KMS-11 (cell line): ENCODE measurements around the gene TPX2.
"Not testable (repeated sequence)": the region's sequence is repeated elsewhere in the genome, so short reads cannot be mapped to it uniquely, and the experiment has no call there.

Source experiments
- H2AFZ ChIP-seq: fragments of 200-600 bp; sonication (generic); 2 replicates; pipeline ENCODE4 v1.6.1; 2016; ENCODE audit warnings: antibody characterized with exemption, mixed run types, low read depth
- H3K27ac ChIP-seq: fragments of 200-600 bp; sonication (generic); 2 replicates; pipeline ENCODE4 v1.6.1; 2016; ENCODE audit warnings: mild to moderate bottlenecking, mixed run types
- H3K27me3 ChIP-seq: fragments of 200-600 bp; sonication (generic); 2 replicates; pipeline ENCODE4 v1.6.1; 2017; ENCODE audit warnings: mild to moderate bottlenecking, low read depth, mixed run types, moderate library complexity; ENCODE audit not compliant: insufficient read depth
- H3K36me3 ChIP-seq: fragments of 200-600 bp; sonication (generic); 2 replicates; pipeline ENCODE4 v1.6.1; 2017; ENCODE audit warnings: mild to moderate bottlenecking, mixed run types; ENCODE audit not compliant: insufficient read depth
- H3K4me1 ChIP-seq: fragments of 200-600 bp; sonication (generic); 2 replicates; pipeline ENCODE4 v1.6.1; 2016; ENCODE audit warnings: mild to moderate bottlenecking, low read depth, mixed run types; ENCODE audit not compliant: poor library complexity, severe bottlenecking
- H3K4me2 ChIP-seq: fragments of 200-600 bp; sonication (generic); 2 replicates; pipeline ENCODE4 v1.7.0; 2016; ENCODE audit warnings: mild to moderate bottlenecking, mixed run types
- H3K4me3 ChIP-seq: fragments of 200-600 bp; sonication (generic); IDR thresholded peaks from 2 replicates; pipeline ENCODE4 v1.6.1; 2017; ENCODE audit warnings: low read depth, low read length, mixed read lengths; ENCODE audit not compliant: insufficient read depth
- H3K79me2 ChIP-seq: fragments of 200-600 bp; sonication (generic); 2 replicates; pipeline ENCODE4 v1.6.1; 2016; ENCODE audit warnings: low read depth, mixed run types; ENCODE audit not compliant: insufficient read depth
- H3K9ac ChIP-seq: fragments of 200-600 bp; sonication (generic); 2 replicates; pipeline ENCODE4 v1.6.1; 2016; ENCODE audit warnings: mild to moderate bottlenecking, mixed run types
- H4K20me1 ChIP-seq: fragments of 200-600 bp; sonication (generic); 2 replicates; pipeline ENCODE4 v1.6.1; 2016; ENCODE audit warnings: mild to moderate bottlenecking, mixed run types; ENCODE audit not compliant: insufficient read depth
- CTCF ChIP-seq: fragments of 200-600 bp; sonication (generic); conservative IDR thresholded peaks from 2 replicates; pipeline ENCODE4 v1.6.1; 2017; ENCODE audit warnings: low read depth, mild to moderate bottlenecking, antibody characterized with exemption, low read length, moderate library complexity, mixed read lengths

The TPX2 gene

GRCh38 chr20:31809661-31810060 is 70.6 kb downstream of the TPX2 start:
- no peak for TF ChIP-seq CTCF

DNA sequence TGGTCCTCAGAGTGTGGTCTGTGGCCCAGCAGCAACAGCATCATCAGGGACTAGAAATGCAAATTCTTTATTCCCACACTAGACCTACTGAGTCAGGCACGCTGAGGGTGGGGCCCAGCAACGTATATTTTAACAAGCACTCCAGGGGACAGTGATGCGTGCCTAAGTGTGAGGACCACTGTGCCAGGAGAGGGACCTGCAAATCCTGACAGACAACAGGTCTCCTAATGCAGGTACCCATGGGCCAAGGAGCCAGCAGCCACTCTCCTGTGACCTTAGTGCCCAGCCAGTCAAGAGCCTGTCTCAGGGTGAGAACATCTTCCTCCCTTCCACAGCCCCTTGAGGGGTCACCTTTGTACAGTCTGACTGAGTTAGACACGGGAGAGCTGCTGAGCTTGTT is 72.1 kb downstream of the TPX2 start:
- no peak overlapping the region for H3K4me3 ChIP-seq
- H3K4me2 ChIP-seq = no peak overlapping the region
- no peak overlapping the region for H3K9ac ChIP-seq
- peaks cover 13% of the 10 kb centered on the region for H3K4me1 ChIP-seq
- H4K20me1 ChIP-seq = no peaks in the 10 kb centered on the region
- no peak overlapping the region for H2AFZ ChIP-seq
- H3K27ac ChIP-seq = no peak overlapping the region
- no peaks in the 10 kb centered on the region for H3K36me3 ChIP-seq
- H3K79me2 ChIP-seq = no peaks in the 10 kb centered on the region
- no peak for TF ChIP-seq CTCF
- no peaks in the 10 kb centered on the region for H3K27me3 ChIP-seq

More at GRCh38 chr20:31809661-31810060, 70.6 kb downstream of the TPX2 start:
- no peak overlapping the region for H3K4me3 ChIP-seq
- no peak overlapping the region for H3K4me2 ChIP-seq
- peaks cover 22% of the 10 kb centered on the region for H3K4me1 ChIP-seq
- H2AFZ ChIP-seq = no peak overlapping the region
- H3K79me2 ChIP-seq = no peaks in the 10 kb centered on the region
- no peak overlapping the region for H3K9ac ChIP-seq
- no peaks in the 10 kb centered on the region for H4K20me1 ChIP-seq
- H3K36me3 ChIP-seq = no peaks in the 10 kb centered on the region
- H3K27me3 ChIP-seq = no peaks in the 10 kb centered on the region
- no peak overlapping the region for H3K27ac ChIP-seq

GRCh38 chr20:31811796-31812728 is 73.0 kb downstream of the TPX2 start:
- no peak overlapping the region for H3K4me2 ChIP-seq
- TF ChIP-seq CTCF = no peak
- H3K9ac ChIP-seq = no peak overlapping the region

DNA sequence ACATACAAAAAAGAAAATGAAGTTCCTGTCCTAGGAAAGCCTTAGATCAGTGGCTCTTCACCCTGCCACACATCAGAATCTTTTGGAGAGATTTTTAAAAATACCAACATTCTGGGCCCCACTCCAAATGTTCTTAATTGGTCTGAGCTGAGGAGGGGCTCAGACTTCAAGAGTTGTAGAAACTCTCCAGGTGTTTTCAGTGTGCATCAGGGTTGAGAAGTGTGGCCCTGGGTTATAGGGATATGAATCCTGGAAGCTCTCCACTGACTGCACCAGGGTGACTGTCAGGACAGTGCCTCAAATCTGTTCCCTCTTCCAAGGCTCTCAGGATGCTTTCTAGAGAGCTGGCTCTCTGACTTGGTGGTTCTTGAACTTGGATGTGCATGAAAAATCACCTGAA is 74.5 kb downstream of the TPX2 start:
- no peaks in the 10 kb centered on the region for H3K4me1 ChIP-seq
- H3K27me3 ChIP-seq = no peaks in the 10 kb centered on the region
- no peak overlapping the region for H3K9ac ChIP-seq
- no peak overlapping the region for H2AFZ ChIP-seq
- H3K79me2 ChIP-seq = no peaks in the 10 kb centered on the region
- H3K4me2 ChIP-seq = no peak overlapping the region
- no peaks in the 10 kb centered on the region for H3K36me3 ChIP-seq
- H3K27ac ChIP-seq = no peak overlapping the region
- no peak overlapping the region for H3K4me3 ChIP-seq
- no peaks in the 10 kb centered on the region for H4K20me1 ChIP-seq
- TF ChIP-seq CTCF = no peak

More at GRCh38 chr20:31811796-31812728, 73.0 kb downstream of the TPX2 start:
- H3K4me1 ChIP-seq = peaks cover 4% of the 10 kb centered on the region
- no peaks in the 10 kb centered on the region for H3K79me2 ChIP-seq
- no peaks in the 10 kb centered on the region for H3K36me3 ChIP-seq
- no peaks in the 10 kb centered on the region for H3K27me3 ChIP-seq
- no peaks in the 10 kb centered on the region for H4K20me1 ChIP-seq
- no peak overlapping the region for H3K27ac ChIP-seq
- H2AFZ ChIP-seq = no peak overlapping the region
- no peak overlapping the region for H3K4me3 ChIP-seq

DNA sequence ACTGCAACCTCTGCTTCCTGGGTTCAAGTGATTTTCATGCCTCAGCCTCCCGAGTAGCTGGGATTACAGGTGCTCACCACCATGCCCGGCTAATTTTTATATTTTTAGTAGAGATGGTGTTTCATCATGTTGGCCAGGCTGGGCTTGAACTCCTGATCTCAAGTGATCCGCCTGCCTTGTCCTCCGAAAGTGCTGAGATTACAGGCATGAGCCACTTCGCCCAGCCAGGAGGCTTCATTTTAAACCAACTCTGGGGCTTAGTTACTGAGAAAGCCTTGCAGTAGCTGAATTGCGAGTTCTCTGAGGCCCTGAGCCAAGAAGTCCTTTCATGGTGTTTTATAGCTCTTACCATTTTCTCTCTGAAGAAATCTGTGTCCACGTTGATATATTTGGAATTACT is 75.1 kb downstream of the TPX2 start:
- not testable (repeated sequence) for H3K36me3 ChIP-seq, H3K9ac ChIP-seq

More for the DNA sequence above, 75.1 kb downstream of the TPX2 start:
- H4K20me1 ChIP-seq, H3K27me3 ChIP-seq, H3K4me3 ChIP-seq, H2AFZ ChIP-seq, H3K4me2 ChIP-seq, H3K79me2 ChIP-seq, H3K4me1 ChIP-seq, H3K27ac ChIP-seq: not testable (repeated sequence)
